ENCODE results near the gene ARMH2.
"Not testable (repeated sequence)": the region's sequence is repeated elsewhere in the genome, so short reads cannot be mapped to it uniquely, and the experiment has no call there.

The ARMH2 gene

DNA sequence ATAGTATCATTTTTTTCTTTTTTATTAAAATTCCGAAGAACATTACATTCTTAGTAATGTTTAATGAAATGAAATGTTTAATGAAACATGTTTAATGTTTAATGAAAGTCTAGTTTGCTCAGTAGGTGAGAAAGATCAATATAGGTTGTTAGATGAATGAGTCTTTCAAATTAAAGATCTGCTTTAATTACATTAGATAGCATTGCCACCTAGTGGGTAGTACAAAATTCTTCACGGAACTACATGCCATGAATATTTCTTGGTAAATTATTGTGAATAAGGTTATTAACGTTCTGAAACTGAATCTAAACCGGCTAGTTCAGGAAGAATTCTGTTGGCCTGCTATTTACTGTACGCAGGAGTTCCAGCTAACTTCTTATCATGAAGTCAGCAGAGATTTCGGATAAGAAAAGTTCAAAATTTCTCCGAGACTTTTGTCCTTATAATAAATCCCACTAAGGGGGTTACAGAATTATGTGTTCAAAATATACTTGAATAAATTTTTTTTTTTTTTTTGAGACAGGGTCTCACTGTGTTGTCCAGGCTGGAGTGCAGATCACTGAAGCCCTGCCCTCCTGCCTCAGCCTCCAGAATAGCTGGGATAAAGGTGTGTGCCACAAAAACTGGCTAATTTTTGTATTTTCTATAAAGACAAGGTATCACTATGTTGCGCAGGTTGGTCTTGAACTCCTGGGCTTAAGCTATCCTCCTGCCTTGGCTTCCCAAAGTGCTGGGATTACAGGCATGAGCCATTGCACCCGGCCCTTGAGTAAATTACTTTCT, 31.8 kb downstream of the ARMH2 start:
- DNase-seq (ENCODE audit: low read depth), result no peak
- H3K4me3 ChIP-seq (ENCODE audit: low read depth, low read length), result no peak overlapping the region
- TF ChIP-seq, protein P1, sequence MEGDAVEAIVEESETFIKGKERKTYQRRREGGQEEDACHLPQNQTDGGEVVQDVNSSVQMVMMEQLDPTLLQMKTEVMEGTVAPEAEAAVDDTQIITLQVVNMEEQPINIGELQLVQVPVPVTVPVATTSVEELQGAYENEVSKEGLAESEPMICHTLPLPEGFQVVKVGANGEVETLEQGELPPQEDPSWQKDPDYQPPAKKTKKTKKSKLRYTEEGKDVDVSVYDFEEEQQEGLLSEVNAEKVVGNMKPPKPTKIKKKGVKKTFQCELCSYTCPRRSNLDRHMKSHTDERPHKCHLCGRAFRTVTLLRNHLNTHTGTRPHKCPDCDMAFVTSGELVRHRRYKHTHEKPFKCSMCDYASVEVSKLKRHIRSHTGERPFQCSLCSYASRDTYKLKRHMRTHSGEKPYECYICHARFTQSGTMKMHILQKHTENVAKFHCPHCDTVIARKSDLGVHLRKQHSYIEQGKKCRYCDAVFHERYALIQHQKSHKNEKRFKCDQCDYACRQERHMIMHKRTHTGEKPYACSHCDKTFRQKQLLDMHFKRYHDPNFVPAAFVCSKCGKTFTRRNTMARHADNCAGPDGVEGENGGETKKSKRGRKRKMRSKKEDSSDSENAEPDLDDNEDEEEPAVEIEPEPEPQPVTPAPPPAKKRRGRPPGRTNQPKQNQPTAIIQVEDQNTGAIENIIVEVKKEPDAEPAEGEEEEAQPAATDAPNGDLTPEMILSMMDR (IDR thresholded peaks at IDR 0.05; ENCODE audit: low read depth, low read length, missing control alignments), result peak; percentile 35

DNA sequence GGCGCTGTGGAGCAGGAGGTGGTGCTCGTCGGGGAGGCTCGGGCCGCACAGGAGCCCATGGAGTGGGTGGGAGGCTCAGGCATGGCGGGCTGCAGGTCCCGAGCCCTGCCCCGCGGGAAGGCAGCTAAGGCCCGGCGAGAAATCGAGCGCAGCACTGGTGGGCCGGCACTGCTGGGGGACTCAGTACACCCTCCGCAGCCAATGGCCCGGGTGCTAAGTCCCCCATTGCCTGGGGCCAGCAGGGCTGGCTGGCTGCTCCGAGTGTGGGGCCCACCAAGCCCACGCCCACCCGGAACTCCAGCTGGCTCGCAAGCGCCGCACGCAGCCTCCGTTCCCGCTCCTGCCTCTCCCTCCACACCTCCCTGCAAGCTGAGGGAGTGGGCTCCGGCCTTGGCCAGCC, 32.7 kb downstream of the ARMH2 start:
- not testable (repeated sequence) for DNase-seq (ENCODE audit: low read depth); H3K4me3 ChIP-seq (ENCODE audit: low read depth, low read length)

DNA sequence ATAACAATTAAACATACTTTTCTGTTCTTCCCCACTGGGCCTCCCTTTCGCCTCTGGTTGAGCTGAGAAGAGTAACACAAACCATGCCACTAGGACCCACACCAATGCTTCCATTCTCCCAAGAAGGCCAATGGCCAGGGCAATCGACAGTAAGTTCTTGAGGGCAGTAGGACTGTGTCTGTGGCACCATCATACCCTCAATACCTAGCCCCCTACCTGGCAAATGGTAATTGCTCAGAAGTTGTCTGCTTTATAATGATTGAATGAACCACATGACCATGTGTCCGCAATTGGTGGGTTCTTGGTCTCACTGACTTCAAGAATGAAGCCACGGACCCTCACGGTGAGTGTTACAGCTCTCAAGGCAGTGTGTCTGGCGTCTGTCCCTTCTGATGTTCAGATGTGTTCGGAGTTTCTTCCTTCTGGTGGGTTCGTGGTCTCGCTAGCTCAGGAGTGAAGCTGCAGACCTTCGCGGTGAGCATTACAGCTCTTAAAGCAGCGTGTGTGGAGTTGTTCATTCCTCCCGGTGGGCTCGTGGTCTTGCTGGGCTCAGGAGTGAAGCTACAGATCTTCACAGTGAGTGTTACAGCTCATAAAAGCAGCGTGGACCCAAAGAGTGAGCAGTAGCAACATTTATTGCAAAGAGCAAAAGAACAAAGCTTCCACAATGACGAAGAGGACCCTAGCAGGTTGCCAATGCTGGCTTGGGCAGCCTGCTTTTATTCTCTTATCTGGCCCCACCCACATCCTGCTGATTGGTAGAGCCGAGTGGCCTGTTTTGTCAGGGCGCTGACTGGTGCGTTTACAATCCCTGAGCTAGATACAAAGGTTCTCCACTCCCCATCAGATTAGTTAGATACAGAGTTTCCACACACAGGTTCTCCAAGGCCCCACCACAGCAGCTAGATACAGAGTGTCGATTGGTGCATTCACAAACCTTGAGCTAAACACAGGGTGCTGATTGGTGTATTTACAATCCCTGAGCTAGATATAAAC, 33.6 kb downstream of the ARMH2 start:
- DNase-seq (ENCODE audit: low read depth); H3K4me3 ChIP-seq (ENCODE audit: low read depth, low read length): not testable (repeated sequence)

DNA sequence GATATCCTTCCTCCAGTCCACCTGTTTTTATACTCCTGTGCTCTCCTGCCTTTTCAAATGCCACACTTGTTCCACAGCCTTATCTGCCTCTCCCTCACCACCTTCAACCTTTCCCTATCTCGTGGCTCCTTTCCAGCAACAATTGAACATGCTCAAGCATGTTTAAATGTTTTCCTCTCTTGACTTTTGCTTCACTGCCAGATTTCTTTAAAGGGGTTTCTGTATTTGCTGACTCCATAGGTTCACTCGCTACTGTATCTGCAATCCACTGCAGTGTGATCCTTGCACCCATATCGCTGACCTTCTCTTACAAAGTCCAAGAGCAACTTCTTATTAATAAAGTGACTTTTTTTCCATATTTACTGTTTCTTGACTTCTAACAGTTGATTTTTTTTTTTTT, 35.1 kb downstream of the ARMH2 start:
- TF ChIP-seq, protein P1 (IDR thresholded peaks at IDR 0.05; ENCODE audit: low read depth, low read length, missing control alignments), result no peak
- no peak for DNase-seq (ENCODE audit: low read depth)
- H3K4me3 ChIP-seq (ENCODE audit: low read depth, low read length), result no peak overlapping the region

DNA sequence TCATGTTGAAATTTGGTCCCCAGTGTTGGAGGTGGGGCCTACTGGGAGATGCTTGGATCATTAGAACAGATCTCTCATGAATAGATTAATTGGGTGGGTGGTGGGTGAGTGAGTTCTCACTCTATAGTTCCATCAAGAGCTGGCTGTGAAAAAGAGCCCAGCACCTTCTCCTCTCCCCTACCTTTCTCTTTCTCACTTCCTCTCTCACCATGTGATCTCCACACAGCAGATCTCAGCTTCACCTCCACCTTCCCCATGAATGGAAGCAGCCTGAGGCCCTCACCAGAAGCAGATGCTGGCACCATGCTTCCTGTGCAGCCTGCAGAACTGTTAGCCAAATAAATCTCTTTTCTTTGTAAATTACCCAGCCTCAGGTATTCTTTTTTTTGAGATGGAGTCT, 36.9 kb downstream of the ARMH2 start:
- TF ChIP-seq, protein P1 (IDR thresholded peaks at IDR 0.05; ENCODE audit: low read depth, low read length, missing control alignments), result no peak
- DNase-seq (ENCODE audit: low read depth), result no peak
- H3K4me3 ChIP-seq (ENCODE audit: low read depth, low read length), result no peak overlapping the region

DNA sequence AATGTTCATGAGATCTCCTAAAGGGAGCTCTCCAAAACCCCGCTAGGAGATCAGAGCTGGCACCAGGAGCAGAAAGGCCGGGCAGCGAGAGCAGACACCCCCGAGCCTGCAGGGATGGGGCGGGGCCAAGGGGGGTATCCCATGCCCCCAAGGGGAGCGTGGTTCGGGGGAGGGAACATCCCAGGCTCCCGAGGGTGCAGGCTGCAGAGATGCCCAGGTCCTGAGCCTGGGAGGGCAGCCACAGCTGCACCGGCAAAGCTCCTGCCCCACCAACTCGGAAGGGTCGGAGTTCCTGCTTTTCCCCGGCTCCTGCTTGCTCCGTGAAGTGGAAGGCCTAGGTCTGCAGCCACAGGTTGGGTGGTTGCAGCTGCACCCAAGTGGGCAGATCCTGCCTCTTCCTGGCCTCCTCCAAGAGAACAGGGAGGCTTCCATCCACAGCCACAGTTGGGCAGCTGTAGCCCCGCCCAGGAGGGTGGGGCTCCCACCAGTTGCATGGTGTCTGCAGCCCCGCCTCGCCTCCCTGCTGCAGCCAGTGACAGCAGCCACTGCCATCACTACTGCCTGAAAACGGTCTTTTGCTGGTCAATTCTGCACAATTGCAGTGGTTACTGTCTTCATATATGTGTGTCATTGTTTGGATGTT, 37.4 kb downstream of the ARMH2 start:
- no peak for DNase-seq (ENCODE audit: low read depth)
- TF ChIP-seq, protein P1 (IDR thresholded peaks at IDR 0.05; ENCODE audit: low read depth, low read length, missing control alignments), result no peak
- H3K4me3 ChIP-seq (ENCODE audit: low read depth, low read length), result no peak overlapping the region

DNA sequence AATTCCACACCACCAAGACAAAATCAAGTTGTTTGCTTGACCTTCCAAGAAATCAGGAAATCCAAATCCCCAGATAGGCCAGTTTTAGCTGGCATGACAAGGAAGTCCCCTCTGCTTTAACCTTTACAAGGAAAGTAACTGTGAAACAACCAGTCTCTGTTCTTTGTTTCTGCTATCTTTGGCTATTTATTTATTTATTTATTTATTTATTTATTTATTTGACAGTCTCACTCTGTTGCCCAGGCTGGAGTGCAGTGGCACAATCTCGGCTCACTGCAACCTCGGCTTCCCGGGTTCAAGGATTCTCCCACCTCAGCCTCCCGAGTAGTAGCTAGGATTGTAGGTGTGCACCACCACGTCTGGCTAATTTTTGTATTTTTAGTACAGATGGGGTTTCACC, 38.5 kb downstream of the ARMH2 start:
- H3K4me3 ChIP-seq (ENCODE audit: low read depth, low read length), result no peak overlapping the region
- TF ChIP-seq, protein P1 (IDR thresholded peaks at IDR 0.05; ENCODE audit: low read depth, low read length, missing control alignments), result no peak
- no peak for DNase-seq (ENCODE audit: low read depth)

Measured in GM12864 (cell line).